Neural progenitor cell (in vitro differentiated cells): ENCODE results near the gene THRSP.
"Not testable (repeated sequence)": the region's sequence is repeated elsewhere in the genome, so short reads cannot be mapped to it uniquely, and the experiment has no call there.

Experiments
- CTCF ChIP-seq: fragments of 200-600 bp; sonication (generic); IDR thresholded peaks from 2 replicates; pipeline ENCODE4 v1.5.1; 2017; ENCODE audit warnings: antibody characterized with exemption, mild to moderate bottlenecking
- EZH2 ChIP-seq: fragments of 200-600 bp; sonication (generic); IDR thresholded peaks from 2 replicates; pipeline ENCODE4 v1.6.1; 2017; ENCODE audit warnings: antibody characterized with exemption, mild to moderate bottlenecking, moderate library complexity

- TF ChIP-seq CTCF, EZH2: not testable (repeated sequence)
Measured at GRCh38 chr11:78059749-78060328, 3.8 kb upstream of the THRSP start.
